Prostate gland (tissue), 2 donors: ENCODE results near the gene HLA-B. TPM values are rescaled to one million over a fixed set of nuclear protein-coding genes. Genes with fewer than 3 reads are reported as not detected.

Experiments used
- DNase-seq: peaks from one replicate; pipeline ENCODE4 v3.0.0-alpha.2; 2019; ENCODE audit warnings: low spot score
- H3K27ac ChIP-seq, 2 donors: fragments of 200-600 bp; sonication (generic); 2 replicates each; pipeline ENCODE4 v1.5.1; 2017 to 2019
- H3K27me3 ChIP-seq: fragments of 200-600 bp; sonication (generic); replicated peaks from 2 replicates; pipeline ENCODE4 v1.5.1; 2019; ENCODE audit not compliant: insufficient read depth
- H3K36me3 ChIP-seq, 2 donors: fragments of 200-600 bp; sonication (generic); 1 replicate in 1 of 2; 2 replicates in 1 of 2; pipeline versions ENCODE4 v1.5.1 to v1.8.1; 2017 to 2019
- H3K4me1 ChIP-seq: fragments of 200-600 bp; sonication (generic); replicated peaks from 2 replicates; pipeline ENCODE4 v1.5.1; 2019
- H3K4me3 ChIP-seq, 2 donors: fragments of 200-600 bp; sonication (generic); 2 replicates each; pipeline ENCODE4 v1.5.1; 2017 to 2019
- H3K9me3 ChIP-seq: fragments of 200-600 bp; sonication (generic); 2 replicates; pipeline ENCODE4 v1.5.1; 2017
- CTCF ChIP-seq, 4 experiments: fragments of 200-600 bp in 2 of 4; fragments of 450-650 bp in 2 of 4; sonication (generic) in 2 of 4; IDR thresholded peaks; 1 replicate in 3 of 4; 2 replicates in 1 of 4; pipeline ENCODE4 v1.5.1; 2016 to 2019; ENCODE audit warnings: antibody characterized with exemption in 4 of 4, mild to moderate bottlenecking in 2 of 4, moderate library complexity in 2 of 4
- POLR2A ChIP-seq: fragments of 450-650 bp; IDR thresholded peaks from one replicate; pipeline ENCODE4 v1.6.1; 2016; ENCODE audit warnings: antibody characterized with exemption, mild to moderate bottlenecking
- POLR2AphosphoS5 ChIP-seq: sonication (generic); formaldehyde crosslinking; IDR thresholded peaks from one replicate; pipeline ENCODE4 v1.6.1; 2017; ENCODE audit warnings: antibody characterized with exemption
- WGBS: methylation state at CpG from one replicate; pipeline ENCODE4 v1.1.5; 2018; 5-methylcytosine and 5-hydroxymethylcytosine counted together
- intact Hi-C: fragments of 100-400 bp; cut with DNase I; formaldehyde crosslinking; loops from one replicate; pipeline ENCODE4 v1.14.2; 2022
- total RNA-seq, 2 donors: library from RNA; depleted of rRNA; stranded (reverse); fragments of >200 nt; gene quantifications; one replicate each; pipeline ENCODE4 v1.1.0, GENCODE V29; 2016

Gene HLA-B
- total RNA-seq, 2 donors from 2014 or later: 846 to 899 TPM

GRCh38 chr6:31379850-31380249, 22.9 kb upstream of the HLA-B start:
- intact Hi-C loops: no loop called here
- no peak for DNase-seq
- H3K27me3 ChIP-seq: no peaks in the 10 kb centered on the region
- no peak overlapping the region for H3K27ac ChIP-seq
- H3K9me3 ChIP-seq: no peaks in the 10 kb centered on the region
- H3K4me1 ChIP-seq: no peaks in the 10 kb centered on the region
- 46% methylated on average over 10 of the region's 10 CpGs for whole genome bisulfite sequencing
- no peaks in the 10 kb centered on the region for H3K36me3 ChIP-seq
- H3K4me3 ChIP-seq: no peak overlapping the region
- TF ChIP-seq POLR2AphosphoS5 (no peak), CTCF (IDR thresholded peaks at IDR 0.05) (no peak), POLR2A (no peak)

GRCh38 chr6:31378721-31379103, 21.7 kb upstream of the HLA-B start:
- DNase-seq: no peak
- no peaks in the 10 kb centered on the region for H3K27me3 ChIP-seq
- no peak overlapping the region for H3K4me3 ChIP-seq
- intact Hi-C loops: no loop called here
- H3K36me3 ChIP-seq: no peaks in the 10 kb centered on the region
- TF ChIP-seq CTCF (IDR thresholded peaks at IDR 0.05) (no peak), POLR2AphosphoS5 (no peak), POLR2A (no peak)
- no peaks in the 10 kb centered on the region for H3K4me1 ChIP-seq
- no peak overlapping the region for H3K27ac ChIP-seq
- 75% methylated on average over 6 of the region's 6 CpGs for WGBS
- no peaks in the 10 kb centered on the region for H3K9me3 ChIP-seq

- no peaks in the 10 kb centered on the region for H3K9me3 ChIP-seq
- no peak overlapping the region for H3K4me3 ChIP-seq
- WGBS: 61% methylated on average over 9 of the region's 9 CpGs
- intact Hi-C loops: no loop called here
- no peak overlapping the region for H3K27ac ChIP-seq
- no peaks in the 10 kb centered on the region for H3K4me1 ChIP-seq
- no peaks in the 10 kb centered on the region for H3K27me3 ChIP-seq
- TF ChIP-seq CTCF (IDR thresholded peaks at IDR 0.05) (no peak), POLR2A (no peak), POLR2AphosphoS5 (no peak)
- H3K36me3 ChIP-seq: no peaks in the 10 kb centered on the region
- no peak for DNase-seq
Observed at GRCh38 chr6:31378062-31378720, 21.2 kb upstream of the HLA-B start.

DNA sequence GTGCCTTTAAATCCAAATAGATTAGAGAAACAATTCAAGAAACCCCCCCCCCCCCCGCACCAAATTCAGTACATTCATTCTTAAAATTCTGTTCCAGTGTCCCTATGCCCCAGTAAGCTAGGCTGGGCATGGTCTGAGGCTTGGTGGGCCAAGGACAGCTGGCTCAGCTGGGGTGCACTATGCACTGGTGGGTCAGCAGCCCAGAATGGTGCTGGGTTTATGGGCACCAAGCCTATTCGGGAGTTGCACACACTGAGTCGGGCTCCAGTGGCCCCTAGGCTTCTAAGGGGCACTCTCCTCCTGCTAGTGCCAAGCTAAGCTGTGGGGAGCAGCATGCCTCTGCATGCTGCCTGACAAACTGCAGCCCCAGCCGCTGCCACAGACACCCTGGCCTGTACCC, 20.1 kb upstream of the HLA-B start:
- no peaks in the 10 kb centered on the region for H3K9me3 ChIP-seq

More for the DNA sequence above, 20.1 kb upstream of the HLA-B start:
- no peaks in the 10 kb centered on the region for H3K36me3 ChIP-seq
- no peaks in the 10 kb centered on the region for H3K27me3 ChIP-seq
- H3K4me3 ChIP-seq: no peak overlapping the region
- intact Hi-C loops: no loop called here
- no peak overlapping the region for H3K27ac ChIP-seq
- 79% methylated on average over 3 of the region's 4 CpGs for WGBS
- DNase-seq: no peak
- TF ChIP-seq CTCF (IDR thresholded peaks at IDR 0.05) (no peak), POLR2AphosphoS5 (no peak), POLR2A (no peak)
- no peaks in the 10 kb centered on the region for H3K4me1 ChIP-seq
